HepG2 (cell line): ENCODE results near the gene CLPTM1L. TPM values are rescaled to one million over a fixed set of nuclear protein-coding genes. Genes with fewer than 3 reads are reported as not detected.
A peak's percentile ranks its signal among the peaks of the same experiment; 100 is the strongest.
"Not testable (repeated sequence)": the region's sequence is repeated elsewhere in the genome, so short reads cannot be mapped to it uniquely, and the experiment has no call there.

Source experiments
- ATAC-seq: fragments of 200-7000 bp; cut with Tn5 transposase; 3 replicates; pipeline ENCODE4 v1.9.1; 2020; ENCODE audit warnings: mild to moderate bottlenecking, moderate library complexity
- BruUV-seq: library from RNA; stranded (reverse); fragments of 400-500 nt; replicated peaks from 2 replicates; lab custom pipeline; 2021; lab: Mats Ljungman, UMichigan
- CTCF ChIA-PET: fragments of 300-600 bp; formaldehyde crosslinking; extraction: SDS; loops from one replicate; lab custom pipeline; 2021; ENCODE audit warnings: low total read pairs, inconsistent platforms, low intra/inter-chr PET ratio; lab: Yijun Ruan, JAX
- POLR2A ChIA-PET: fragments of 350-600 bp; sonication (Branson Sonifier 250); formaldehyde crosslinking; loops from one replicate; lab custom pipeline; 2020; ENCODE audit warnings: antibody characterized with exemption, inconsistent platforms; lab: Yijun Ruan, JAX
- DNase-seq: peaks from one replicate; pipeline ENCODE4 v3.0.0-alpha.2; 2015; ENCODE audit warnings: low spot score
- FAIRE-seq: peaks from 3 replicates; lab custom pipeline; 2011; peaks lifted over from hg19 to GRCh38; lab: Jason Lieb, UNC
- H2AFZ ChIP-seq: one replicate; pipeline ENCODE4 v1.6.1; 2011; ENCODE audit warnings: low read length, inconsistent platforms
- H3K27ac ChIP-seq: fragments of 300-600 bp; 3 replicates; pipeline ENCODE4 v1.8.0; 2011; ENCODE audit warnings: mixed run types, mild to moderate bottlenecking, mixed read lengths, low read length, inconsistent platforms; ENCODE audit not compliant: insufficient read depth; ENCODE audit errors: extremely low read length
- H3K27me3 ChIP-seq, 2 experiments: fragments of 200-600 bp in 1 of 2; 2 replicates in 1 of 2; 3 replicates in 1 of 2; pipeline versions ENCODE4 v1.6.0 to v1.8.0; 2011; ENCODE audit warnings: low read length in 2 of 2, mild to moderate bottlenecking in 2 of 2, moderate library complexity in 2 of 2, inconsistent platforms in 1 of 2; ENCODE audit not compliant: insufficient read depth in 2 of 2, control insufficient read depth in 1 of 2
- H3K36me3 ChIP-seq, 2 experiments: fragments of 200-600 bp in 1 of 2; replicated peaks in 1 of 2; 2 replicates in 1 of 2; 3 replicates in 1 of 2; pipeline versions ENCODE4 v1.5.1 to v1.8.0; 2011; ENCODE audit warnings: low read length in 2 of 2, inconsistent platforms in 1 of 2; ENCODE audit not compliant: insufficient read depth in 2 of 2, control insufficient read depth in 1 of 2
- H3K4me1 ChIP-seq: 2 replicates; pipeline ENCODE4 v1.5.1; 2012; ENCODE audit warnings: low read length, inconsistent platforms; ENCODE audit not compliant: insufficient read depth
- H3K4me2 ChIP-seq: 2 replicates; pipeline ENCODE4 v1.6.0; 2011; ENCODE audit warnings: low read depth, low read length, inconsistent platforms
- H3K4me3 ChIP-seq, 3 experiments: fragments of 200-600 bp in 1 of 3; sonication (generic), shearing (Covaris generic) in 1 of 3; replicated peaks in 1 of 3; 2 replicates each; pipeline ENCODE4 v1.5.1; 2011 to 2016; ENCODE audit warnings: low read length in 3 of 3, inconsistent platforms in 2 of 3, low read depth in 2 of 3, mild to moderate bottlenecking in 2 of 3, control low read depth in 1 of 3, mixed read lengths in 1 of 3; ENCODE audit not compliant: insufficient read depth in 1 of 3
- H3K79me2 ChIP-seq: one replicate; pipeline ENCODE4 v1.6.1; 2011; ENCODE audit warnings: low read length, inconsistent platforms; ENCODE audit not compliant: insufficient read depth
- H3K9ac ChIP-seq: 2 replicates; pipeline ENCODE4 v1.6.0; 2011; ENCODE audit warnings: mild to moderate bottlenecking, low read depth, low read length, inconsistent platforms; ENCODE audit not compliant: insufficient read depth
- H3K9me3 ChIP-seq: 2 replicates; pipeline ENCODE4 v1.5.1; 2012; ENCODE audit warnings: mild to moderate bottlenecking, low read length
- H4K20me1 ChIP-seq: 2 replicates; pipeline ENCODE4 v1.6.0; 2011; ENCODE audit warnings: inconsistent platforms, mild to moderate bottlenecking, low read length, moderate library complexity; ENCODE audit not compliant: insufficient read depth
- MAFF ChIP-seq: IDR thresholded peaks from 2 replicates; pipeline ENCODE4 v1.6.1; 2011; ENCODE audit warnings: low read depth, low read length, improper control_type of control experiment
- RBFOX2 ChIP-seq: fragments of 200-400 bp; formaldehyde crosslinking; IDR thresholded peaks from 2 replicates; pipeline ENCODE4 v1.6.1; 2017; ENCODE audit warnings: low read depth, mild to moderate bottlenecking, low read length
- THRA ChIP-seq: sonication (generic); formaldehyde crosslinking; IDR thresholded peaks from 2 replicates; pipeline ENCODE4 v1.4.0; 2020; ENCODE audit warnings: missing genetic modification reagents, borderline replicate concordance
- ZNF143 ChIP-seq: sonication (generic); formaldehyde crosslinking; IDR thresholded peaks from 2 replicates; pipeline ENCODE4 v1.4.0; 2020; ENCODE audit warnings: missing genetic modification reagents
- WGBS: methylation state at CpG from one replicate; pipeline ENCODE4 v1.1.6; 2017; ENCODE audit warnings: low lambda C conversion rate; 5-methylcytosine and 5-hydroxymethylcytosine counted together
- in situ Hi-C: cut with HindIII; loops from 2 replicates; pipeline ENCODE4 v1.10.0; 2017; ENCODE audit warnings: low pct_unique_long_range_greater_than_20kb; ENCODE audit not compliant: extremely low pct_ligation_motif_present
- intact Hi-C: fragments of 100-400 bp; cut with micrococcal nuclease; formaldehyde crosslinking; loops from one replicate; pipeline ENCODE4 v1.10.0; 2022; ENCODE audit not compliant: unreplicated experiment
- polyA plus RNA-seq, 8 experiments: library from polyadenylated mRNA; depleted of rRNA in 3 of 8; stranded (reverse) in 7 of 8; unstranded in 1 of 8; fragments of >200 nt; fragmentation: Illumina TruSeq in 4 of 8; extraction: Trizol in 4 of 8; gene quantifications; 2 replicates each; pipeline versions ENCODE4 v1.2.1 to v1.2.3, GENCODE V29; 2011 to 2016; ENCODE audit warnings: low read depth in 4 of 8, missing spikeins in 1 of 8, mixed read lengths in 1 of 8; ENCODE audit not compliant: insufficient read depth in 1 of 8
- total RNA-seq, 5 experiments: library from RNA; depleted of rRNA; stranded (reverse); fragments of >200 nt; fragmentation: Illumina TruSeq; extraction: Trizol; gene quantifications; 2 replicates each; pipeline ENCODE4 v1.2.3, GENCODE V29; 2016; ENCODE audit warnings: low read depth in 1 of 5
- TF ChIP-seq, protein P1 (sequence below): sonication (generic); formaldehyde crosslinking; IDR thresholded peaks from 2 replicates; pipeline ENCODE4 v1.5.0; 2020; ENCODE audit warnings: mild to moderate bottlenecking, low read depth, missing genetic modification reagents, borderline replicate concordance
- TF ChIP-seq, protein P2 (sequence below): sonication (generic); formaldehyde crosslinking; IDR thresholded peaks from 2 replicates; pipeline ENCODE4 v1.5.1; 2020; ENCODE audit warnings: mild to moderate bottlenecking, missing genetic modification reagents, moderate library complexity

The CLPTM1L gene
- total and polyA plus RNA-seq, 2 of the 13 experiments (the other 11 are each of a cell fraction or from before 2014, with no cell fraction given) = 80.3 to 124 TPM

DNA sequence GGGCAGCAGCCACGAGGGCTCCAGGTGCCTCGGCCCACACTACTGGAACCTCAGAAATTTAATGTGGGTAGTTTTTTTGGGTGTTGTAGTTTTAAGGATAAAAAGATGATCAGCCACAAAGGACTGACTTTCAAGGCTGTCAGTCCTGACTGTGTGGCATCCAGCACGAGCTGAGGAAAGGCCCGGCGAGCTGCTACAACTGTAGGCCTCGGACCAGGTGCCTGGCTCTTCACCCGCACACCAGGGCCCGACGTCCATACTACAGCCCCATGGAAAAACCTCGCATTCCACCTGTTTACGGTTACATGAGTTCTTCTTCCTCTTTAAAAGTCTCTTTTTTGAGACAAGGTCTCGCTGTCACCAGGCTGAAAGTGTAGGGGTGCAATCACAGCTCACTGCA is 2.6 kb downstream of the CLPTM1L start (continued):
- TF ChIP-seq, protein P1, sequence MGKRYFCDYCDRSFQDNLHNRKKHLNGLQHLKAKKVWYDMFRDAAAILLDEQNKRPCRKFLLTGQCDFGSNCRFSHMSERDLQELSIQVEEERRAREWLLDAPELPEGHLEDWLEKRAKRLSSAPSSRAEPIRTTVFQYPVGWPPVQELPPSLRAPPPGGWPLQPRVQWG (CRISPR knock-in tag) = no peak
- no peak for TF ChIP-seq ZNF143 (CRISPR knock-in tag)
- TF ChIP-seq, protein P2, sequence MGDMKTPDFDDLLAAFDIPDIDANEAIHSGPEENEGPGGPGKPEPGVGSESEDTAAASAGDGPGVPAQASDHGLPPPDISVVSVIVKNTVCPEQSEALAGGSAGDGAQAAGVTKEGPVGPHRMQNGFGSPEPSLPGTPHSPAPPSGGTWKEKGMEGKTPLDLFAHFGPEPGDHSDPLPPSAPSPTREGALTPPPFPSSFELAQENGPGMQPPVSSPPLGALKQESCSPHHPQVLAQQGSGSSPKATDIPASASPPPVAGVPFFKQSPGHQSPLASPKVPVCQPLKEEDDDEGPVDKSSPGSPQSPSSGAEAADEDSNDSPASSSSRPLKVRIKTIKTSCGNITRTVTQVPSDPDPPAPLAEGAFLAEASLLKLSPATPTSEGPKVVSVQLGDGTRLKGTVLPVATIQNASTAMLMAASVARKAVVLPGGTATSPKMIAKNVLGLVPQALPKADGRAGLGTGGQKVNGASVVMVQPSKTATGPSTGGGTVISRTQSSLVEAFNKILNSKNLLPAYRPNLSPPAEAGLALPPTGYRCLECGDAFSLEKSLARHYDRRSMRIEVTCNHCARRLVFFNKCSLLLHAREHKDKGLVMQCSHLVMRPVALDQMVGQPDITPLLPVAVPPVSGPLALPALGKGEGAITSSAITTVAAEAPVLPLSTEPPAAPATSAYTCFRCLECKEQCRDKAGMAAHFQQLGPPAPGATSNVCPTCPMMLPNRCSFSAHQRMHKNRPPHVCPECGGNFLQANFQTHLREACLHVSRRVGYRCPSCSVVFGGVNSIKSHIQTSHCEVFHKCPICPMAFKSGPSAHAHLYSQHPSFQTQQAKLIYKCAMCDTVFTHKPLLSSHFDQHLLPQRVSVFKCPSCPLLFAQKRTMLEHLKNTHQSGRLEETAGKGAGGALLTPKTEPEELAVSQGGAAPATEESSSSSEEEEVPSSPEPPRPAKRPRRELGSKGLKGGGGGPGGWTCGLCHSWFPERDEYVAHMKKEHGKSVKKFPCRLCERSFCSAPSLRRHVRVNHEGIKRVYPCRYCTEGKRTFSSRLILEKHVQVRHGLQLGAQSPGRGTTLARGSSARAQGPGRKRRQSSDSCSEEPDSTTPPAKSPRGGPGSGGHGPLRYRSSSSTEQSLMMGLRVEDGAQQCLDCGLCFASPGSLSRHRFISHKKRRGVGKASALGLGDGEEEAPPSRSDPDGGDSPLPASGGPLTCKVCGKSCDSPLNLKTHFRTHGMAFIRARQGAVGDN (CRISPR knock-in tag) = no peak
- TF ChIP-seq THRA (CRISPR knock-in tag) = no peak

DNA sequence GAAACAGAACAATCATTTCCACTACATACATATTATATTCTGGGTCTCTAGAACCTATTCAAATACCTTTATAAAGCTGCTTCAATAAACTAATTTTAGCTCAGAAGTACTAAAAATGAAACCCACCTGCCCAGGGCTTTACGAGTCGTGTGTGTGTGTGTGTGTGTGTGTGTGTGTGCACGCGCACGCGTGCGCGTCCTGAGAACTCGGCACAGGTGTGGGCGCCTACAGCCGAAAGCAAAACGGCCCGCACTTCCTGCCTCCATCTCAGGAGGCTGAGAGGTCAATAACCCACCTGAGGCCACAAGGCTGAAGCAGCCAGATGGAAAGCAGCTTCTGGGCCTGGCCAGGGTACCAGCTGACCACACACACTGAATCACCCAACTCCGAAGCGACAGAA is 3.0 kb downstream of the CLPTM1L start:
- ChIA-PET CTCF (no interaction called here), POLR2A (no interaction called here)
- H3K9me3 ChIP-seq = no peaks in the 10 kb centered on the region
- in situ Hi-C loops (no loop called here), intact Hi-C loops (no loop called here)
- BruUV-seq = no TSS peak
- FAIRE-seq (no peak), ATAC-seq (no peak), DNase-seq (no peak)
- H3K4me2 ChIP-seq = no peak overlapping the region
- TF ChIP-seq RBFOX2 (0 out of 2 replicates have a peak, but pooled peaks have one; percentile 24), MAFF (no peak)
- no peak overlapping the region for H3K4me3 ChIP-seq
- H3K9ac ChIP-seq = no peak overlapping the region
- H3K27ac ChIP-seq = no peak overlapping the region
- peaks cover 24% of the 10 kb centered on the region for H3K4me1 ChIP-seq
- H3K36me3 ChIP-seq = peaks cover 24 to 54% of the 10 kb centered on the region in 2 experiments; a peak in 4 of 5 replicates
- no peak overlapping the region for H2AFZ ChIP-seq
- H3K79me2 ChIP-seq = peaks cover 17% of the 10 kb centered on the region
- no peaks in the 10 kb centered on the region for H4K20me1 ChIP-seq
- WGBS = 95% methylated on average over 15 of the region's 15 CpGs
- no peaks in the 10 kb centered on the region for H3K27me3 ChIP-seq

- Histone ChIP-seq H3K4me1 (peaks cover 13% of the 10 kb centered on the region), H3K79me2 (peaks cover 10% of the 10 kb centered on the region), H3K36me3 (peaks cover 42 to 74% of the 10 kb centered on the region in 2 experiments; a peak in 4 of 5 replicates)
- ATAC-seq, H3K9me3 ChIP-seq, DNase-seq, BruUV-seq, H3K4me3 ChIP-seq, H3K27ac ChIP-seq, in situ Hi-C loops, POLR2A ChIA-PET, H4K20me1 ChIP-seq, CTCF ChIA-PET, FAIRE-seq, H3K9ac ChIP-seq, H3K4me2 ChIP-seq, H3K27me3 ChIP-seq, H2AFZ ChIP-seq, intact Hi-C loops: not testable (repeated sequence)
- 92% methylated on average over 12 of the region's 17 CpGs for WGBS
Observed at GRCh38 chr5:1339818-1340210, 5.1 kb downstream of the CLPTM1L start.
